Effector CD4-positive, alpha-beta T cell (primary cell): ENCODE data around the gene SFMBT1.

ENCODE experiments used
- DNase-seq: peaks from one replicate; pipeline ENCODE4 v3.0.0-alpha.2; 2020

Gene SFMBT1

DNA sequence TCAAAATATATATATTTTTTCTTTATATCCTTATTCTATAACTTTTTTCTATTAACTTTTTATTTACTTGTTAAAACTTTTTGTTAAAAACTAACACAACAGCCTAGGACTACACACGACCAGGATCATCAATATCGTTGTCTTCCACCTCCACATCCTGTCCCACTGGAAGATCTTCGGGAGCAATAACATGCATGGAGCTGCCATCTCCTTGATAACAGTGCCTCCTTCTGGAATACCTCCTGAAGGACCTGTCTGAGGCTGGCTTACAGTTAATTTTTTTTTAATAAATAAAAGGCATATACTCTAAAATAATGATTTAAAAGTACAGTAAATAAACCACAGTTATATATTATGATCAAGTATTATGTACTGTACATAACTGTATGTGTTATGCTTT lies 58.9 kb downstream of the SFMBT1 start:
- DNase-seq: no peak

DNA sequence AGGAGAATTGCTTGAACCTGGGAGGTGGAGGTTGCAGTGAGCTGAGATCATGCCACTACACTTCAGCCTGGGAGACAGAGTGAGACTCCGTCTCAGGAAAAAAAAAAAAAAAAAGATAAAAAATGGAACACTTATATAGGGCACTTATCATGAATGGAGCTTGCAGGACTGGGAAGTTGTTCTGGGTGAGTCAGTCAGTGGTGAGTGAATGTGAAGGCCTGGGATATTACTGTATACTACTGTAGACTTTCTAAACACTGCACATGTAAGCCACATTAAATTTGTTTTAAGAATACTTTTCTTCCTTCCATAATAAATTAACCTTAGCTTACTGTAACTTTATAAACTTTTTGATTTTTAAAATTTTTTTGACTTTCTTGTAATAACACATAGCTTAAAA lies 59.8 kb downstream of the SFMBT1 start:
- no peak for DNase-seq

DNA sequence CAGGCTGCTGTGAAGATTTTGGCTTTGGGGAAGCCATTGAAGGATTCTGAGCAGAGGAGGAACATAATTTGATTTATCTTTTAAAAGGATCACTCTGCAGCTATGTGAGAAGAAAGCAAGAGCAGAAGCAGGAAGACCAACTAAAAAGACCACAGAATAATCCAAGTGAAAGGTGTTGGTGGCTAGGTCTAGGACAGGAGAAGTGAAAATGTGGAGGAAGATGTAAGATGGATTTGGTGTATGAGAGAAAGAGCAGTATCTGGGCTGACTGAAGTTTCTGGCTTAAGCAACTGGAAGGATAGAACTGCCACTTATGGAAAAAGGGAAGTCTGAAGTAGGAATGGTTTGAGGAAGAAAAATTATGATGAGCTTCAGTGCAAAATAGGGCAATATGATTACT lies 62.0 kb downstream of the SFMBT1 start:
- DNase-seq: no peak

GRCh38 chr3:52983336-52983807 lies 62.5 kb downstream of the SFMBT1 start:
- peak; percentile 39 for DNase-seq

DNA sequence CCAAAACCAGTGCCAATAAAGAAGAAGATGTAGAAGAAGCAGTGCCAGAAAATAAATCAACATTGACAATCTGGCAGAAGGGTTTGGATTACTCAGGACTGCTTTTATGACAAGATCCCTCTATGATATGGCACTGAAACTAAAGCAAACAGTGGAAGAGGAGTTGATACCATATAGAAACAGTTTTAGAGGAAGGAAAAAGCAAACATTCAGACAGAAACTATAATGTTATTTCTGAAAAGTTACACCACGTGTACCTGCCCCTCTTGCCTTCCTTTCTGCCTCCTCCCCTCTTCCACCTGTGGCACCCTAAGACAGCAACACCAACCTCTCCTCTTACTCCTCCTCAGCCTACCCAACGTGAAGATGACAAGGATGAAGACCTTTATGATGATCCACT lies 63.0 kb downstream of the SFMBT1 start:
- DNase-seq: no peak

DNA sequence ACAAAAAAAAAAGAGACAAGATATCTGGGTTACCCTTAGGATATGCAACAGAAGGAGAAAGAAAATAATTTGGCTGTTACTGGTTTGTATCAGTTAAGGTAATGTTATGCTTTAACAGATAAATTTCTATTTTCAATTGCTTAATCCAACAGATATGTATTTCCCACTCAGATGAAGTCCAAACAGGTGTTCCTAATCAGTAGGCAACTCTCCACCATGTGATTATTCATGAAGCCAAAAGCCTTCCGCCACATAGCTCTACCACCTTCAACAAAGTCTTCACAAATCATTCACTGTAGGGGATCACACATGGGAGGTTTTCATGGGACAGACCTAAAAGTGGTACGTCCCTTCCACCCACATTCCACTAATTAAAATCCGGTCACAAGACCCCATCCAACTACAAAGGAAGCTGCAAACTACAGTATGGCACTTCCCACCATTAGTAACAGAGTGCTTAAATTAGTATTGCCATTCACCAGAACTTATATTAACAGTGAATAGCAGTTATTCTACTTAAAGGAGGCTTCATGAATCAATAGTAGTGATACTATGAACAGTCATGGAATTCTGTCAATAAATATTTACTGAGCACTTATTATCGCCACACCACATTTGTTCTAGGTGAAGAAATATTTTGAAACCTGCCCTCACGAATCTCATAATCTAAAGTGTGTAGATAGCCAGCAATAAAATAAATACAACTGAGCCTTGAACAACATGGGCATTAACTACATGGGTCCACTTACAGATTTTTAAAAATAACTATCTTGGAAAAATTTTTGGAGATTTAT lies 66.5 kb downstream of the SFMBT1 start:
- DNase-seq: no peak

- DNase-seq: no peak
Observed at GRCh38 chr3:52978109-52978754, 67.6 kb downstream of the SFMBT1 start.

GRCh38 chr3:52973806-52974205 lies 72.1 kb downstream of the SFMBT1 start:
- DNase-seq: no peak

DNA sequence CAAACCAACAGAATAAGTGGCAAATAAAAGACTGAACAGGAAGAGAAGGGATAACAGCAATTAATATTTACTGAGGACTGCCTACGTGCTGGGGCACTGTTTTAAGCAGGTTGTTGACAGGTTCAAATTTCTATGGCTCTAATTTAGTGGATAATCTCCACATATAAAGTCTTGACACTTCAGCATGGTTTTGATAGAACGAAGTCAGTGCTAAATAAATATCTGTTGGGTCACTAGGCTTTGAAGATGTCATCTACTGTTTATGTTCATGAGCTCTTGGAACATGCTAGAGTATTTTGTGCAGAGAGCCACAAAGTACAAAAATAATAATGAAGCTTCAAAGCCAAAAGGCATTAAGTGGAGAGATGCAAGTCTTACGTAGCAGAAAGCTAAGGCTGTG lies 74.0 kb downstream of the SFMBT1 start:
- no peak for DNase-seq

DNA sequence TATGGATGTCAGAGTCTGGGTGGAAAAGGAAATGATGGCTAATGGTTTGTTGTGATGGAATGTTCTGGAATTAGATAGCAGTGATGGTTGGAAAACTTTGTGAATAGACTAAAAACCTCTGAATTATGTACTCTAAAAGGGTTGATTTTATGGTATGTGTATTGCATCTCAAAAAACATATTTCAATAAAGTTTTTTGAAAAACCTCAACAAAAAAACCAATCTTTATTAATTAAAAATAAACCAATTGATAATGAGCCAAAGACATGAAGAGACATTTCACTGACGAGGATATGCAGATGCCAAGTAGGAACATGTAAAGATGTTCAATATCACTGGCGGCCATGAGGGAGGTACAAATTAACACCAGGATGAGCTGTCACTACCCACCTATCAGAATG lies 78.5 kb downstream of the SFMBT1 start:
- DNase-seq: no peak

DNA sequence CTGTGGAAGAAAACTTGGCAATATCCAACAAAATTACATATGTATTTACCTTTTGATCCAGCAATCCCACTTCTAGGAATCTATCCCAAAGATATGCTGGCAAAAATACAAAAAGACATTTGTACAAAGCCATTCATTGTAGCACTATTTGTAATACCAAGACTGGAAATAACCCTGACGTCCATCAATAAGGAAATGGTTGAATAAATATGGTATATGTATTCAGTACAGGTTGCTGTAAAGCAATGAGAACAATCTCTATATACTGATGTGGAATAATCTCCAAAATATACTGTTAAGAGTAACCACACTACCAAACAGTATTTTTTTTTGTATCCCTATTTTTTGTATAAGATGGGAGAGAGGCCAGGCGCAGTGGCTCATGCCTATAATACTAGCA lies 83.7 kb downstream of the SFMBT1 start:
- no peak for DNase-seq

DNA sequence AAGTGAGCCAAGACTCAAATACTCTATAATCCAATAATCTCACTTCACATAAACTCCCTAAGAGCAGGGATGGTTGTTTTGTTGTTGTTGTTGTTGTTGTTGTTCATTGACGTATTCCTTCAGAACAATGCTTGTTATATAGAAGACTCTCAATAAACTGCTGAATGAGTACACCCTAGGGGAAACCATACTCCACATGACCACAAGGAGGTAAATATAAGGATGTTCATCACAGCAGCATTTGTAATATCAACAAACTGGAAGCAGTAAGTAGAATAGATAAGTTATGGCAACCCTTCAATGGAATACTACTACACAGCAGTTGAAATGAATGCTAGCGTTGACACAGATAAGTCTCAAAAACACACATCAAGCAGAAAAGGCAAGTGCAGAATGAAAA lies 86.1 kb downstream of the SFMBT1 start:
- DNase-seq: no peak

DNA sequence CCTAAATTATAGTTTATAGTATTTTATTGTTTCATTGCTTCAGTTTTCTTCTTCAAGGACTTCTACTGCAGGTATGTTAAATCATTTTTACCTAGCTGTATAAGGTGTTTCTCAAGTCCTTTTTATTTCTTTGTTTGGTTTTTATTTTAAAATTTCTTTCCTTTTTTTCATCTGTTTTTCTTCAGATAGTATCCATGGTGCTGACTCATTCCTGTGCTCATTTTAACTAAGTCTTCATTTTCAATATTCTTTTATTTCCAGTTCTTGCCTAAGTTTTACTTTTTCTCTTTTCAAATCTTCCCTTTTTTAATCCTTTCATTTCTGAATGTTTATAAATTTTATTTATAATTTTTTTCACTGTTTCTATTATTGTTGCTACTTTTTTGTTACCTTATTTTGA lies 106.3 kb downstream of the SFMBT1 start:
- DNase-seq: no peak

DNA sequence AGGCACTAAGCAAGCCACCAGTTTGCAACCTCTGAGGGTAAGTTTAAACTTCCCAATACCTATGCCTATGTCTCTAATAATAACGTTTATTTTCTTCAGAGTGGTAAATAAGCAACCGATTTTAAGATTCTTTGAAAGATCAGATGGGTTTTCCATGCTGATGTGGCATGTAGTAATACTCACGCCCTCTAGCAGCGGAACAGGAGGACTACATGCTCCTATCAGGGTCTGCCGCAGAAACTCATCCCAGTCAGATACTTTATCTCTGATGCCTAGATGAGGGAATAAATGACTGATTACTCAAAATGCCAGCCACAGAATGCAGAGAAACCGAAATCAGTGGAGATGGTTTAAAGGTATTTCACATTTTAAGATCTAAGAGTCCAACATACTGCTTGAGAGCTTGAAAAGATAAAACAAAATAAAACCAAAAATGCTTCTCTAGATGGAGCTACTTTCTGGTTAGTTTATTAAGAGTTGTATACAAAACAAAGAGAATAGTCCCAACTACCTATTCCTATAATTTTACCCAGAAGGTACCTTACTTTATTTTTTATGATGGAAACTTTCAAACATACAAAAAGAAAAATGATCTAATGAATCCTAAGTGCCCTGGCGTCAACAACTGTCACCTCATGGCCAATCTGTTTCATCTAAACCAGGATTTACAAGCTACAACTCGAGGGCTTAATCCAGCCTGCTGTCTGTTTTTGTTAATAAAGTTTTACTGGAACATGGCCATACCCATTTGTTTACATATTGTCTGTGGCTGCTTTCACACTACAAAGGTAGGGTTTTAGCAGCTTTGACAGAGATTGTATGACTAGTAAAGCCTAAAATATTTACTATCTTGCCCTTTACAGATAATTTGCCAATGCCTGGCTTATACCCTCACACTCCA lies 111.0 kb downstream of the SFMBT1 start:
- DNase-seq: peak; percentile 36

GRCh38 chr3:52931889-52932288 lies 114.0 kb downstream of the SFMBT1 start:
- no peak for DNase-seq

DNA sequence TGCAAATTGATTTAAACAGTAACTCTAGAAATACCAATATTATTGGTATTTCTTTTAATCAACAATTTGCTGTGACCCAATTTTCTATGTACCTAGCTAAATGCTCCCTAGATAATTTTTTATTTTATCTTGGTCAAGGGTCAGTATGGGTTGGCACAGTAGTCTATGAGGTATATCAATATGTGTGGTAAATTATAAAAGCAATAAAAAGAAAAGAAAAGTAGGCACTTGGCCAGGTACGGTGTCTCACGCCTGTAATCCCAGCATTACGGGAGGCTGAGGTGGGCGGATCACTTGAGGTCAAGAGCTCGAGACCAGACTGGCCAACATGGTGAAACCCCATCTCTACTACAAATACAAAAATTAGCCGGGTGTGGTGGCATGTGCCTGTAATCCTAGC lies 114.5 kb downstream of the SFMBT1 start:
- DNase-seq: no peak

GRCh38 chr3:52930748-52931147 lies 115.1 kb downstream of the SFMBT1 start:
- DNase-seq: no peak

GRCh38 chr3:52926554-52926953 lies 119.3 kb downstream of the SFMBT1 start:
- DNase-seq: no peak

DNA sequence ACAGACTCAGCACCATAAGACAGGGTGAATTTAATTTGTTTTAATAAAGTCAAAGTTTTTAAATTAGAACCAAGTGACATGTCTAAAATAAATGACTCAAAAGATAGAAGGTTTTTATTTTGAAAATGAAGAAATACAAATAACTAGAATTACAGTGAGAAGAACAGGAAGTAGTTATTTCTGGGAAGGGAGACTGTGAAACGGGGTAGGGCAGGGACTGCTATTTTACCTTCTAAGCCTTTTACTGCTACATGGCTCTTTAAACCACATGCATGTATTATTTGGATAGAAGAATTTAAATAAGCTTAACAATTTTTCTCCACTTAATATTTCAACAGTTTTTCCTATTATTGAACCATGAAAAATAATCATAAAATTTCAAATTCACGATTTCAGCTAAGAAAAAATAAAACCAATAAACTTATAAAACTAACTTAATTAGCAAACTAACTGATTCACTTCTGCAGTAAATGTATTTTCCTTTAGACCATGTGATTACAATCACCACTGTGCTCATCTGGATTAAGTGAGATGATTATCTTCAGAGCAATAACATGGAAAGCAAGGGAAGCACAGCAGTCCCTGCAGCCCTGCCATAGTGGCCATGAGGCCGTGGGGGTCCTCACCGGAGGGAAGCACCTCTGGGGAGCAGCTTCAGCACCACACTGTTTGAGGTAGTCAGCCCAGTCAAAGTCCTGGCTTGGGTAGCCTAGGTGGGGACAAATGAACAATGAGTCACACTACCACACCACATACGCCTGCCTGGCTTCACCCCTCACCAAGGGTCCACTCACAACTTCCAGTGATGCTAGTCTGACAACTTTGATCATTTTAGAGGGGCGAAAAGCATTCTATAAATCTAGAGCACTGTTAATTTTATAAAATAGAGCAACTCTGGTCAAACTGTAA lies 120.2 kb downstream of the SFMBT1 start:
- DNase-seq: no peak

DNA sequence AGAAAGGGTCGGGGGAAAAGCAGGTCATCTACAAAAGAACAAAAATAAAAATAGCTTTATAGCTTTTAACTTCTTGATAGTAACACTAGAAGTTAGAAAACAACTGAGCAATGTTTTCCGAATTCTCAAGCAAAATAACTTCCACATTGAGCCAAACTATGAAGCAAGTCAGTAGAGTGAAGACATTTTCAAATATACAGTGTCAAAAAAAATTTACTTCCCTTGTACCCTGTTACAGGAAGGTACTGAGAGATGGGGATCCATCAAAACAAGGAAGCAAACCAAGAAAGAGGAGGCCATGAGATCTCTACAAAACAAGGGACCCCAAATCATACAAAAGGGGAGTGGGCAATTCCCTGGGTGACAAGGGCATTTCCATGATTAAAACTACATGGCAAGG lies 121.9 kb downstream of the SFMBT1 start:
- no peak for DNase-seq

- DNase-seq: no peak
Observed at GRCh38 chr3:52920841-52921240, 125.0 kb downstream of the SFMBT1 start.

DNA sequence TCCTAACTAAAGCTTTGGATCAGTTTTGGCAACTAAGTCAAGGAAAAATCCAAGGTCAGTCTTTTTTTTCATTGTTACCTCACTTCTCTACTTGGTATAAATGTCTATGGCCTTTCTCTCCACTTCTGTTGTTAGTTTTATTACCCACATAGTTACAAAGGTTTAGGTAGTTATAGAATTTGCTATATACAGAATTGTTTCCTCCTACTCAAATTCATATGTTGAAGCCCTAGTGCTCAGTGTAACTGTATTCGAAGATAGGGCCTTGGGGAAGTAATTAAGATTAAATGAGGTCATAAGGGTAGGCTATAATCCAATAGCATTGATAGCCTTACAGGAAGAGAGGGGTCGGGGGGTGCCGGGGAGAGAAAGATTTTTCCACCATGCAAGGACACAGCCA lies 128.8 kb downstream of the SFMBT1 start:
- no peak for DNase-seq
